ENCODE results near the gene PLEKHM3. TPM values are rescaled to one million over a fixed set of nuclear protein-coding genes. Genes with fewer than 3 reads are reported as not detected.

PLEKHM3 gene
- total RNA-seq, 4 donors from 2014 or later = 19.1 to 26.5 (median 24.0) TPM

DNA sequence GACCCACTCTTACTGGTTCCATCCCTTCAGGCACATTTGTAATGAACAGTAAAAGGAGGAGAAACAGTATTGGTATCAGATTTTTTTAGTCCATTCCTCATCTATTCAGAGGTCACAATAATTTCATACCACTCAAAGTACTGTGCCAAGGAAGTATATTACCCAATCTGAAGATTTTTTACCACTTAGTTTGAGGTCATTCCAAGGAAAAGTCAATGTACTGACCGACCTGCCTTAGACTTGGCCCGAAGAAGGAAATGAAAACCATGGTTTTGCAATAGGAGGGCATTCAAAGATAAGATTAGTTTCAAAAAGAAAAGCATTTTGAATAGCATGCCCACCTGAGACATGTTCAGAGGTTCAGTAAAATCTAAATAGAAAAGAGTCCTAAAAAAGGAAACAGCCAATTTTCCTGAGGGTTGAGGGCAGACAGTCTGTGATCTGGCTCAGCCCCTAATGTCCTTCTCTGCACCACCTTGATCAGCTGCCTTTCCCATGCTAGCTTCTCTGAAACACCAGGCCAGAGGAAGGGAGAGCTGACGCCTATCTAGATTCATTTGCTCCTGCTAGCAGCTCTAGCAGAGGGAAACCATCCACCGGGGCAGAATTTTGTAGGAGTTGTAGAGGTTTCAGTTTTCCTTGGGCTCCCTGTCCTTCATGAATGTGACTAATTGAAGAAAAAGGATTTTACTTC lies 148.3 kb downstream of the PLEKHM3 start:
- peaks cover 0 to 2% (median 0%) of the 10 kb centered on the region in 4 donors for H3K4me1 ChIP-seq
- in situ Hi-C loops (cut with MboI; ENCODE audit: low pct_ligation_motif_present in 1 of 4, low pct_unique_long_range_greater_than_20kb in 1 of 4, low sequenced_read_pairs in 3 of 4) = no loop called here
- no peaks in the 10 kb centered on the region for H3K9me3 ChIP-seq
- TF ChIP-seq POLR2AphosphoS5 (IDR thresholded peaks at IDR 0.05) = no peak
- TF ChIP-seq POLR2A (IDR thresholded peaks at IDR 0.05) = no peak
- TF ChIP-seq, protein P1, sequence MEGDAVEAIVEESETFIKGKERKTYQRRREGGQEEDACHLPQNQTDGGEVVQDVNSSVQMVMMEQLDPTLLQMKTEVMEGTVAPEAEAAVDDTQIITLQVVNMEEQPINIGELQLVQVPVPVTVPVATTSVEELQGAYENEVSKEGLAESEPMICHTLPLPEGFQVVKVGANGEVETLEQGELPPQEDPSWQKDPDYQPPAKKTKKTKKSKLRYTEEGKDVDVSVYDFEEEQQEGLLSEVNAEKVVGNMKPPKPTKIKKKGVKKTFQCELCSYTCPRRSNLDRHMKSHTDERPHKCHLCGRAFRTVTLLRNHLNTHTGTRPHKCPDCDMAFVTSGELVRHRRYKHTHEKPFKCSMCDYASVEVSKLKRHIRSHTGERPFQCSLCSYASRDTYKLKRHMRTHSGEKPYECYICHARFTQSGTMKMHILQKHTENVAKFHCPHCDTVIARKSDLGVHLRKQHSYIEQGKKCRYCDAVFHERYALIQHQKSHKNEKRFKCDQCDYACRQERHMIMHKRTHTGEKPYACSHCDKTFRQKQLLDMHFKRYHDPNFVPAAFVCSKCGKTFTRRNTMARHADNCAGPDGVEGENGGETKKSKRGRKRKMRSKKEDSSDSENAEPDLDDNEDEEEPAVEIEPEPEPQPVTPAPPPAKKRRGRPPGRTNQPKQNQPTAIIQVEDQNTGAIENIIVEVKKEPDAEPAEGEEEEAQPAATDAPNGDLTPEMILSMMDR (IDR thresholded peaks at IDR 0.05) = no peak
- no peak for TF ChIP-seq EP300 (IDR thresholded peaks at IDR 0.05; ENCODE audit: low read depth)
- no peaks in the 10 kb centered on the region for H3K27me3 ChIP-seq
- no peaks in the 10 kb centered on the region for H3K36me3 ChIP-seq
- DNase-seq = no peak
- WGBS, 2 donors (ENCODE audit: low coverage in 1 of 2) = 87 to 95% methylated on average over 2 to 4 of the region's 4 CpGs
- intact Hi-C loops (cut with DNase I; ENCODE audit: low total_unique reads) = no loop called here
- no peak overlapping the region for H3K27ac ChIP-seq
- no peak overlapping the region for H3K4me3 ChIP-seq

DNA sequence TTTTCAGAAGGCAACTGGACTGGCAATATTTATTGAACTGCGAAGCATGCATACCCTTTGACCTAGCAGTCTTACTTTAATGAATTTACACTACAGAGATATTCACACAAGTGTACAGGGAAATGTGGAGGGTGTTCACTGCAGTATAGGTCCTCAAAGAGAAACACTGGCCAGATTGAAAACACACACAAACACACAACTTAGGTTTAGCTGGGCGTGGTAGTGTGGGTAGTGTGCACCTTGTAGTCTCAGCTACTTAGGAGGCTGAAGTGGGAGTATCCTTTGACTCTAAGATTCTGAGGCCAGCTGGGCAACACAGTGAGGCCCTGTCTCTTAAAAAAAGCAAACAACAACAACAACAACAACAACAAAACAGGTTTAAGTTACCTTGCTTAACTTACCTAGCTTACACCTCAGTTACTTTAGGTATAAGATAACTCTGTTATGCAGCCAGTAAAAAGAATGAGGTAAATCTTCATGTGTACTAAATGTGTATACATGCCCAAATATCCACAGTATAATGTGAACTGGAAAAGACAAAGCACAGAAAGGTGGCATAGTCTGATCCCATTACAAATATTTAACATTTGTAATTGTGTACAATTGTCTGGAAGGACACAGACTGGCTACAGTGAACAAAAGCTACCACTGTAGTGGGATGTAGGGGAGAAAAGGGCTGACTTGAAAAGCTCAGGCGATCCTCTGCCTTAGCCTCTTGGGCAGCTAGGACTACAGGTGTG lies 149.7 kb downstream of the PLEKHM3 start:
- no peaks in the 10 kb centered on the region for H3K27me3 ChIP-seq
- in situ Hi-C loops (cut with MboI; ENCODE audit: low pct_ligation_motif_present in 1 of 4, low pct_unique_long_range_greater_than_20kb in 1 of 4, low sequenced_read_pairs in 3 of 4) (no loop called here), intact Hi-C loops (cut with DNase I; ENCODE audit: low total_unique reads) (no loop called here)
- H3K36me3 ChIP-seq = no peaks in the 10 kb centered on the region
- H3K4me3 ChIP-seq = no peak overlapping the region
- H3K9me3 ChIP-seq = no peaks in the 10 kb centered on the region
- TF ChIP-seq POLR2A (IDR thresholded peaks at IDR 0.05) (no peak), EP300 (IDR thresholded peaks at IDR 0.05; ENCODE audit: low read depth) (no peak), POLR2AphosphoS5 (IDR thresholded peaks at IDR 0.05) (no peak)
- TF ChIP-seq, protein P1 (IDR thresholded peaks at IDR 0.05) = no peak
- no peak for DNase-seq
- peaks cover 0 to 5% (median 0%) of the 10 kb centered on the region in 4 donors for H3K4me1 ChIP-seq
- 78 to 89% methylated on average over 2 to 3 of the region's 3 CpGs for WGBS, 2 donors (ENCODE audit: low coverage in 1 of 2)
- H3K27ac ChIP-seq = no peak overlapping the region

DNA sequence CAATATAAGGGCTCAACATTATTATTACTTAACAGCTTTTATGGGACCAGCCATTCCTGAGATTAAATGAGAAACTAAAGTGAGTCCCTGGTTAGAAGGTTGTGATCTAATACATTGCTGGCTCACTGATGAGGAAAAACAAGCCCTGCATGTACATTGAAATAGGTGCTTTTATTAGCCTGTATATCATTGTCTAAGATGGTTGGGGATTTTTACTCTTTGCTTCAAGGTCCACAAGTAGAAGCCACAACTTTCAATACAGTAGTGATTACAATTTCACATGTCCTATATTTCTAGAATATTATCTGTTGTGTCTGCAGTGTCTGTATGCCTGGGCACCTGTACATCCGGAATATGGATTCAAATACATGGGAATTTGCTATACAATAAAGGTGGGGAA lies 151.5 kb downstream of the PLEKHM3 start:
- in situ Hi-C loops (cut with MboI; ENCODE audit: low pct_ligation_motif_present in 1 of 4, low pct_unique_long_range_greater_than_20kb in 1 of 4, low sequenced_read_pairs in 3 of 4) = no loop called here
- intact Hi-C loops (cut with DNase I; ENCODE audit: low total_unique reads) = no loop called here
- Histone ChIP-seq H3K27me3 (no peaks in the 10 kb centered on the region), H3K36me3 (no peaks in the 10 kb centered on the region), H3K4me3 (no peak overlapping the region), H3K9me3 (no peaks in the 10 kb centered on the region), H3K4me1 (peaks cover 0 to 21% (median 12%) of the 10 kb centered on the region in 4 donors), H3K27ac (no peak overlapping the region)
- no peak for DNase-seq
- TF ChIP-seq, protein P1 (IDR thresholded peaks at IDR 0.05) = no peak
- TF ChIP-seq POLR2AphosphoS5 (IDR thresholded peaks at IDR 0.05) (no peak), POLR2A (IDR thresholded peaks at IDR 0.05) (no peak), EP300 (IDR thresholded peaks at IDR 0.05; ENCODE audit: low read depth) (no peak)
- 83 to 91% methylated on average over 1 of the region's 1 CpG for WGBS, 2 donors (ENCODE audit: low coverage in 1 of 2)

DNA sequence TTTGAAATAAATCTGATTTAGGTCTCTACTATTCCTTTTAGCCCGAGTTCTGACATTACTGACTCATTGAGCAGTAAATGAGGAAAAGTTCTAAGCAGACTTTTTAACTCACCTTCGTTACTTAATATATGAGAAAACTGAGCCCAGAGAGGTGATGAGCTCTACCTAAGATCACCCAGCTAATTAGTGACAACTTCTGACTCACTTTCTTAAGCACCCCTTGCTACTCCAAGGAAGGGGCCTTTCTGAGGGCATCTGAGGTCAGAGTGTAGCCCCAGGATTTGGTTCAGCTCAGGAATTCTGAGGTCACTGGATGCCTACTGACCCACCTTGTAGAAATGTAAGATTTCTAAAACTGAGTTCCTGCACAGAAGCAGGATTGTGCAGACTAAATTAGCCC lies 153.4 kb downstream of the PLEKHM3 start:
- Histone ChIP-seq H3K4me3 (no peak overlapping the region), H3K27me3 (no peaks in the 10 kb centered on the region), H3K27ac (no peak overlapping the region), H3K4me1 (peaks cover 0 to 25% (median 12%) of the 10 kb centered on the region in 4 donors), H3K36me3 (no peaks in the 10 kb centered on the region), H3K9me3 (no peaks in the 10 kb centered on the region)
- intact Hi-C loops (cut with DNase I; ENCODE audit: low total_unique reads) = no loop called here
- 94% methylated on average over 2 of the region's 2 CpGs for WGBS, 2 donors (ENCODE audit: low coverage in 1 of 2)
- in situ Hi-C loops (cut with MboI; ENCODE audit: low pct_ligation_motif_present in 1 of 4, low pct_unique_long_range_greater_than_20kb in 1 of 4, low sequenced_read_pairs in 3 of 4) = no loop called here
- DNase-seq = no peak
- TF ChIP-seq POLR2AphosphoS5 (IDR thresholded peaks at IDR 0.05) = no peak
- TF ChIP-seq, protein P1 (IDR thresholded peaks at IDR 0.05) = no peak
- TF ChIP-seq EP300 (IDR thresholded peaks at IDR 0.05; ENCODE audit: low read depth) = no peak
- no peak for TF ChIP-seq POLR2A (IDR thresholded peaks at IDR 0.05)

Measured in transverse colon (tissue), 4 donors.